Measurements from ENCODE around the gene PPM1H. TPM values are rescaled to one million over a fixed set of nuclear protein-coding genes. Genes with fewer than 3 reads are reported as not detected.

PPM1H gene
- total RNA-seq, 3 donors from 2014 or later (not counting 1 experiment from before 2014, with no cell fraction given), result 0.18 to 2.1 (median 0.40) TPM

GRCh38 chr12:62787611-62788010 lies 147.3 kb downstream of the PPM1H start:
- H3K36me3 ChIP-seq (ENCODE audit: control insufficient read depth, insufficient read depth, low read length), result no peaks in the 10 kb centered on the region
- H3K27me3 Mint-ChIP-seq (ENCODE audit: low read depth in 2 of 2), result no peaks in the 10 kb centered on the region
- H3K4me1 Mint-ChIP-seq, result no peaks in the 10 kb centered on the region
- no peak overlapping the region for H3K27ac ChIP-seq (ENCODE audit: low read length)
- intact Hi-C loops (cut with micrococcal nuclease), result no loop called here
- DNase-seq (no peak), ATAC-seq (no peak)
- no peaks in the 10 kb centered on the region for H3K36me3 Mint-ChIP-seq
- TF ChIP-seq, protein P1, sequence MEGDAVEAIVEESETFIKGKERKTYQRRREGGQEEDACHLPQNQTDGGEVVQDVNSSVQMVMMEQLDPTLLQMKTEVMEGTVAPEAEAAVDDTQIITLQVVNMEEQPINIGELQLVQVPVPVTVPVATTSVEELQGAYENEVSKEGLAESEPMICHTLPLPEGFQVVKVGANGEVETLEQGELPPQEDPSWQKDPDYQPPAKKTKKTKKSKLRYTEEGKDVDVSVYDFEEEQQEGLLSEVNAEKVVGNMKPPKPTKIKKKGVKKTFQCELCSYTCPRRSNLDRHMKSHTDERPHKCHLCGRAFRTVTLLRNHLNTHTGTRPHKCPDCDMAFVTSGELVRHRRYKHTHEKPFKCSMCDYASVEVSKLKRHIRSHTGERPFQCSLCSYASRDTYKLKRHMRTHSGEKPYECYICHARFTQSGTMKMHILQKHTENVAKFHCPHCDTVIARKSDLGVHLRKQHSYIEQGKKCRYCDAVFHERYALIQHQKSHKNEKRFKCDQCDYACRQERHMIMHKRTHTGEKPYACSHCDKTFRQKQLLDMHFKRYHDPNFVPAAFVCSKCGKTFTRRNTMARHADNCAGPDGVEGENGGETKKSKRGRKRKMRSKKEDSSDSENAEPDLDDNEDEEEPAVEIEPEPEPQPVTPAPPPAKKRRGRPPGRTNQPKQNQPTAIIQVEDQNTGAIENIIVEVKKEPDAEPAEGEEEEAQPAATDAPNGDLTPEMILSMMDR (IDR thresholded peaks at IDR 0.05), result no peak
- H3K9me3 Mint-ChIP-seq, result no peaks in the 10 kb centered on the region
- H3K9me3 ChIP-seq (ENCODE audit: control insufficient read depth, insufficient read depth, low read length), result no peaks in the 10 kb centered on the region
- H3K4me3 ChIP-seq (ENCODE audit: low read length), result no peak overlapping the region
- no peaks in the 10 kb centered on the region for H3K4me1 ChIP-seq (ENCODE audit: control insufficient read depth, insufficient read depth, low read length)
- WGBS (ENCODE audit: insufficient coverage), result 69% methylated on average over 4 of the region's 4 CpGs
- no peak overlapping the region for H3K27ac Mint-ChIP-seq
- no peaks in the 10 kb centered on the region for H3K27me3 ChIP-seq (ENCODE audit: control insufficient read depth, insufficient read depth, low read length)
- H3K4me3 Mint-ChIP-seq, result no peak overlapping the region

DNA sequence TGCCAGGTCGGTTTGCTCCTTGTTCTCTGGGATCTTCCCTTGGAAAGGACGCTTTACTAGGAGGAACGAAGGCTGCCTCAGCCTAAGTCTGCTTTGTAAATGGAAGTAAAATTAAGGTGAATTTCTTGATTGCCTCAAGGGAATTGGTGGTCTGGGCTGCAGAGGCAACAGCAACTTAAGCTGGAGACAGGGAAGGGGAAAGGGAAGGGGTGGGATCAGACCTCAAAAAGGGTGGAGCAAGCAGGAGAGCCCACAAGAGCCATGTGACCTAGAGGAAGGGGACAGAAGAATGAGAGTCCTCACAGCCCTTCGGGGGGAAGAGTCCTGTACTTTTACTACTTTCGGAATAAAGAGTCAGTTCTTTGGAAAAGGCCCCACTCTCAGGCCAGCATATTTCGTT lies 147.9 kb downstream of the PPM1H start:
- ATAC-seq (no peak), DNase-seq (no peak)
- Histone ChIP-seq H3K4me3 (ENCODE audit: low read length) (no peak overlapping the region), H3K9me3 (ENCODE audit: control insufficient read depth, insufficient read depth, low read length) (no peaks in the 10 kb centered on the region), H3K27ac (ENCODE audit: low read length) (no peak overlapping the region), H3K36me3 (ENCODE audit: control insufficient read depth, insufficient read depth, low read length) (no peaks in the 10 kb centered on the region), H3K27me3 (ENCODE audit: control insufficient read depth, insufficient read depth, low read length) (no peaks in the 10 kb centered on the region), H3K4me1 (ENCODE audit: control insufficient read depth, insufficient read depth, low read length) (no peaks in the 10 kb centered on the region)
- intact Hi-C loops (cut with micrococcal nuclease), result no loop called here
- H3K4me1 Mint-ChIP-seq, result no peaks in the 10 kb centered on the region
- H3K27me3 Mint-ChIP-seq (ENCODE audit: low read depth in 2 of 2), result no peaks in the 10 kb centered on the region
- H3K27ac Mint-ChIP-seq, result no peak overlapping the region
- WGBS (ENCODE audit: insufficient coverage), result 87% methylated on average over 5 of the region's 6 CpGs
- H3K9me3 Mint-ChIP-seq, result no peaks in the 10 kb centered on the region
- TF ChIP-seq, protein P1 (IDR thresholded peaks at IDR 0.05), result no peak
- H3K4me3 Mint-ChIP-seq, result no peak overlapping the region
- H3K36me3 Mint-ChIP-seq, result no peaks in the 10 kb centered on the region

GRCh38 chr12:62785941-62786559 lies 148.9 kb downstream of the PPM1H start:
- H3K27me3 Mint-ChIP-seq (ENCODE audit: low read depth in 2 of 2), result no peaks in the 10 kb centered on the region
- H3K4me1 Mint-ChIP-seq, result no peaks in the 10 kb centered on the region
- H3K27ac ChIP-seq (ENCODE audit: low read length), result no peak overlapping the region
- H3K9me3 Mint-ChIP-seq, result no peaks in the 10 kb centered on the region
- no peaks in the 10 kb centered on the region for H3K27me3 ChIP-seq (ENCODE audit: control insufficient read depth, insufficient read depth, low read length)
- DNase-seq, result peak in 1 of 2 donors; percentile 5
- no peak overlapping the region for H3K27ac Mint-ChIP-seq
- no peaks in the 10 kb centered on the region for H3K36me3 Mint-ChIP-seq
- H3K9me3 ChIP-seq (ENCODE audit: control insufficient read depth, insufficient read depth, low read length), result no peaks in the 10 kb centered on the region
- no peaks in the 10 kb centered on the region for H3K4me1 ChIP-seq (ENCODE audit: control insufficient read depth, insufficient read depth, low read length)
- WGBS (ENCODE audit: insufficient coverage), result 56% methylated on average over 8 of the region's 8 CpGs
- H3K36me3 ChIP-seq (ENCODE audit: control insufficient read depth, insufficient read depth, low read length), result no peaks in the 10 kb centered on the region
- H3K4me3 Mint-ChIP-seq, result no peak overlapping the region
- intact Hi-C loops (cut with micrococcal nuclease), result no loop called here
- TF ChIP-seq, protein P1 (IDR thresholded peaks at IDR 0.05), result no peak
- ATAC-seq, result peak in 1 of 3 donors; percentile 35
- H3K4me3 ChIP-seq (ENCODE audit: low read length), result no peak overlapping the region

- H3K27ac ChIP-seq (ENCODE audit: low read length), result no peak overlapping the region
- TF ChIP-seq, protein P1 (IDR thresholded peaks at IDR 0.05), result no peak
- H3K27me3 ChIP-seq (ENCODE audit: control insufficient read depth, insufficient read depth, low read length), result no peaks in the 10 kb centered on the region
- H3K9me3 ChIP-seq (ENCODE audit: control insufficient read depth, insufficient read depth, low read length), result no peaks in the 10 kb centered on the region
- 88% methylated on average over 4 of the region's 4 CpGs for WGBS (ENCODE audit: insufficient coverage)
- no peaks in the 10 kb centered on the region for H3K36me3 ChIP-seq (ENCODE audit: control insufficient read depth, insufficient read depth, low read length)
- no peak for ATAC-seq
- H3K4me1 ChIP-seq (ENCODE audit: control insufficient read depth, insufficient read depth, low read length), result no peaks in the 10 kb centered on the region
- no peak overlapping the region for H3K4me3 ChIP-seq (ENCODE audit: low read length)
- no peaks in the 10 kb centered on the region for H3K4me1 Mint-ChIP-seq
- no peaks in the 10 kb centered on the region for H3K27me3 Mint-ChIP-seq (ENCODE audit: low read depth in 2 of 2)
- no peak overlapping the region for H3K27ac Mint-ChIP-seq
- no peak for DNase-seq
- H3K36me3 Mint-ChIP-seq, result no peaks in the 10 kb centered on the region
- no peaks in the 10 kb centered on the region for H3K9me3 Mint-ChIP-seq
- intact Hi-C loops (cut with micrococcal nuclease), result no loop called here
- no peak overlapping the region for H3K4me3 Mint-ChIP-seq
Observed at GRCh38 chr12:62784576-62784975, 150.4 kb downstream of the PPM1H start.
